Measurements from ENCODE around the gene MYRFL.

- TF ChIP-seq CTCF (conservative IDR thresholded peaks at IDR 0.05) (no peak), EZH2 (IDR thresholded peaks at IDR 0.05; ENCODE audit: low read depth) (no peak)
Observed at GRCh38 chr12:69897744-69898143, 72.7 kb downstream of the MYRFL start.
